KMS-11 (cell line): Measurements from ENCODE around the gene MRRF.

Experiments used
- H2AFZ ChIP-seq: fragments of 200-600 bp; sonication (generic); 2 replicates; pipeline ENCODE4 v1.6.1; 2016; ENCODE audit warnings: antibody characterized with exemption, mixed run types, low read depth
- H3K27ac ChIP-seq: fragments of 200-600 bp; sonication (generic); 2 replicates; pipeline ENCODE4 v1.6.1; 2016; ENCODE audit warnings: mild to moderate bottlenecking, mixed run types
- H3K27me3 ChIP-seq: fragments of 200-600 bp; sonication (generic); 2 replicates; pipeline ENCODE4 v1.6.1; 2017; ENCODE audit warnings: mild to moderate bottlenecking, low read depth, mixed run types, moderate library complexity; ENCODE audit not compliant: insufficient read depth
- H3K36me3 ChIP-seq: fragments of 200-600 bp; sonication (generic); 2 replicates; pipeline ENCODE4 v1.6.1; 2017; ENCODE audit warnings: mild to moderate bottlenecking, mixed run types; ENCODE audit not compliant: insufficient read depth
- H3K4me1 ChIP-seq: fragments of 200-600 bp; sonication (generic); 2 replicates; pipeline ENCODE4 v1.6.1; 2016; ENCODE audit warnings: mild to moderate bottlenecking, low read depth, mixed run types; ENCODE audit not compliant: poor library complexity, severe bottlenecking
- H3K4me2 ChIP-seq: fragments of 200-600 bp; sonication (generic); 2 replicates; pipeline ENCODE4 v1.7.0; 2016; ENCODE audit warnings: mild to moderate bottlenecking, mixed run types
- H3K4me3 ChIP-seq: fragments of 200-600 bp; sonication (generic); IDR thresholded peaks from 2 replicates; pipeline ENCODE4 v1.6.1; 2017; ENCODE audit warnings: low read depth, low read length, mixed read lengths; ENCODE audit not compliant: insufficient read depth
- H3K79me2 ChIP-seq: fragments of 200-600 bp; sonication (generic); 2 replicates; pipeline ENCODE4 v1.6.1; 2016; ENCODE audit warnings: low read depth, mixed run types; ENCODE audit not compliant: insufficient read depth
- H3K9ac ChIP-seq: fragments of 200-600 bp; sonication (generic); 2 replicates; pipeline ENCODE4 v1.6.1; 2016; ENCODE audit warnings: mild to moderate bottlenecking, mixed run types
- H4K20me1 ChIP-seq: fragments of 200-600 bp; sonication (generic); 2 replicates; pipeline ENCODE4 v1.6.1; 2016; ENCODE audit warnings: mild to moderate bottlenecking, mixed run types; ENCODE audit not compliant: insufficient read depth
- TF ChIP-seq, protein P1 (sequence below): fragments of 200-600 bp; sonication (generic); conservative IDR thresholded peaks from 2 replicates; pipeline ENCODE4 v1.6.1; 2017; ENCODE audit warnings: low read depth, mild to moderate bottlenecking, antibody characterized with exemption, low read length, moderate library complexity, mixed read lengths

MRRF gene

DNA sequence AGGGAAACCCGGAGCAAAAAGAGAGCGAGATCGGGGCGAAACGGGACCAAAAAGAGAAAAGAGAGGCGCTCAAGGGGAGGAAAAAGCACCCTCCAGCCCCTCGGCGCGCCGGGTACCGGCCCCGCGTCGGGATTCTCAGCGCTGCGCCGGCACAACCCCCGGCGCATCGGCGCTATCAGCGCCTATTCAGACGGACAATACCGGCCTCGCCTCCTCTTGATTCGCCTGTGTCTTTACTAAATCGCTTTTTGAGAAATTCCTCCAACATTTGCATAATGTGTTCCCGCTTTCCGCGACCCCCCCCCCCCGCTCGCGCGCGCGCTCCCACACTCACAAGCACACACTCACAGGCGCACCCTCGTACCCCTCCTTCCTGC is 36.5 kb upstream of the MRRF start:
- no peak overlapping the region for H3K4me3 ChIP-seq
- TF ChIP-seq, protein P1, sequence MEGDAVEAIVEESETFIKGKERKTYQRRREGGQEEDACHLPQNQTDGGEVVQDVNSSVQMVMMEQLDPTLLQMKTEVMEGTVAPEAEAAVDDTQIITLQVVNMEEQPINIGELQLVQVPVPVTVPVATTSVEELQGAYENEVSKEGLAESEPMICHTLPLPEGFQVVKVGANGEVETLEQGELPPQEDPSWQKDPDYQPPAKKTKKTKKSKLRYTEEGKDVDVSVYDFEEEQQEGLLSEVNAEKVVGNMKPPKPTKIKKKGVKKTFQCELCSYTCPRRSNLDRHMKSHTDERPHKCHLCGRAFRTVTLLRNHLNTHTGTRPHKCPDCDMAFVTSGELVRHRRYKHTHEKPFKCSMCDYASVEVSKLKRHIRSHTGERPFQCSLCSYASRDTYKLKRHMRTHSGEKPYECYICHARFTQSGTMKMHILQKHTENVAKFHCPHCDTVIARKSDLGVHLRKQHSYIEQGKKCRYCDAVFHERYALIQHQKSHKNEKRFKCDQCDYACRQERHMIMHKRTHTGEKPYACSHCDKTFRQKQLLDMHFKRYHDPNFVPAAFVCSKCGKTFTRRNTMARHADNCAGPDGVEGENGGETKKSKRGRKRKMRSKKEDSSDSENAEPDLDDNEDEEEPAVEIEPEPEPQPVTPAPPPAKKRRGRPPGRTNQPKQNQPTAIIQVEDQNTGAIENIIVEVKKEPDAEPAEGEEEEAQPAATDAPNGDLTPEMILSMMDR = no peak
- no peak overlapping the region for H3K27ac ChIP-seq
- no peak overlapping the region for H2AFZ ChIP-seq
- no peaks in the 10 kb centered on the region for H4K20me1 ChIP-seq
- no peaks in the 10 kb centered on the region for H3K36me3 ChIP-seq
- no peaks in the 10 kb centered on the region for H3K27me3 ChIP-seq
- H3K79me2 ChIP-seq = no peaks in the 10 kb centered on the region
- no peak overlapping the region for H3K9ac ChIP-seq
- no peak overlapping the region for H3K4me2 ChIP-seq
- H3K4me1 ChIP-seq = no peaks in the 10 kb centered on the region

DNA sequence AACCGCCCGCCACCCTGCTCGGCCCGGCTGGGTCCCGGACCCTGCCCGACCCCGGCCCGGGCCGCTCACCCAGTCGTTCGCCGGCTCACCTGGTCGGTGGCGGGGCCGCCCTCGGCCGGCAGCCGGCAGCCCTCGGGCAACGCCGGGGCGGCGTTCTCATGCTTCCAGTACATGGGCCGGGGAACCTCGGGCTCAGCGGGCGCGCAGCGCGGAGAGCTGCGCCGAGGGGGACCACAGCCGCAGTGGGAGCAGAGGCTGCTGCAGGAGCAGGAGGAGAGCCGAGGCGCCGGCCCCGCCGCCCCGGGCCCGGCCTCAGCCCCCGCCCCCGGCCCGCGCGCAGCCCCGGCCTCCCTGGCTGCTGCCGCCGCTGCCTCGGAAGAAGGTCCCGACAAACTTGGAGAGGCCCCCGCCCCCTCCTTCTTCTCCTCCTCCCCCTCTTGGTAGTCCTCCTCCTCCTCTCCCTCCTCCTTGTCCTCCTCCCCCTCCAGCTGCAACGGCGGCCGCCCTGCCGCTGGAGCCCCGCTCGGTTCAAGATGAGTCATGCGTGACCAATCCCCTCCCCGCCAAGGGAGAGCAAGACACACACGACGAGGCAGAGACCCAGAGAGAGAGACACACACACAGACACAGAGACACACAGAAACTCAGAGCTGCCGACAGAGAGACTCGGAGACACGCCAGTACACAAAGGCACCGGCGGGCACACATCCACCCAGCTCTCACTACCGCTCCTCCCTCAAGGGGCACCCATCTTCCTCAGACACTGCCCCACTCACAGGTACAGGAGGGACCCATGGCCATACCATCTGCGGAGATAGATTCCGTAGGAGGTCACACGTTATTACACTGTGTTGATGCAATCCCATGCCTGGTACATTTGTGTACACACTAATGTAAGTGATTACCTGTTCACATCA is 35.9 kb upstream of the MRRF start, which contains the start of gene LHX6:
Gene LHX6, minus strand, starts transcription at position 390 of the 917 bp plus-strand sequence. Its CDS starts 217 bp downstream, at position 173.
- Histone ChIP-seq H3K9ac (no peak within 1 kb of the TSS), H2AFZ (no peak within 1 kb of the TSS), H4K20me1 (no peaks in the 10 kb centered on the region), H3K27me3 (no peaks in the 10 kb centered on the region), H3K4me2 (no peak within 1 kb of the TSS), H3K36me3 (no peaks in the 10 kb centered on the region), H3K4me1 (no peaks in the 10 kb centered on the region), H3K27ac (no peak within 1 kb of the TSS), H3K4me3 (no peak within 1 kb of the TSS), H3K79me2 (no peaks in the 10 kb centered on the region)
- TF ChIP-seq, protein P1 = no peak

DNA sequence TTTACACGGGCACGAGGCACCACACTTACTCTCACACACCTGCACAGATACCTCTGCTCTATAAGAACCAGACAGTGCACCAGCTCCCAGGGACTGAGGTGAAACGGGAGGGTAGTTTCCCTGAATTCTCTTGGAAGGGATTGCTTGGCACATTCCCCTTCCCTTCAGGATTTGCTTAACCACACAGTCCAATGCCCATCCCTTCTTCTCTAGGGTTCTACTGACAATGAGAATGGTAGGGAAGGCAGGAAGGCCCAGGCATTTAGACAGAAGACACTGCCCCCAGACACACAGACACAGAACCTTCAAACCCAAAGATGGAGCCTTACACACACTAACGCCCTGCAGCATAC is 35.2 kb upstream of the MRRF start:
- TF ChIP-seq, protein P1 = no peak
- H3K27ac ChIP-seq = no peak overlapping the region
- no peaks in the 10 kb centered on the region for H3K27me3 ChIP-seq
- no peaks in the 10 kb centered on the region for H3K79me2 ChIP-seq
- no peaks in the 10 kb centered on the region for H4K20me1 ChIP-seq
- no peak overlapping the region for H3K4me2 ChIP-seq
- no peak overlapping the region for H2AFZ ChIP-seq
- H3K36me3 ChIP-seq = no peaks in the 10 kb centered on the region
- H3K4me1 ChIP-seq = no peaks in the 10 kb centered on the region
- no peak overlapping the region for H3K4me3 ChIP-seq
- no peak overlapping the region for H3K9ac ChIP-seq

DNA sequence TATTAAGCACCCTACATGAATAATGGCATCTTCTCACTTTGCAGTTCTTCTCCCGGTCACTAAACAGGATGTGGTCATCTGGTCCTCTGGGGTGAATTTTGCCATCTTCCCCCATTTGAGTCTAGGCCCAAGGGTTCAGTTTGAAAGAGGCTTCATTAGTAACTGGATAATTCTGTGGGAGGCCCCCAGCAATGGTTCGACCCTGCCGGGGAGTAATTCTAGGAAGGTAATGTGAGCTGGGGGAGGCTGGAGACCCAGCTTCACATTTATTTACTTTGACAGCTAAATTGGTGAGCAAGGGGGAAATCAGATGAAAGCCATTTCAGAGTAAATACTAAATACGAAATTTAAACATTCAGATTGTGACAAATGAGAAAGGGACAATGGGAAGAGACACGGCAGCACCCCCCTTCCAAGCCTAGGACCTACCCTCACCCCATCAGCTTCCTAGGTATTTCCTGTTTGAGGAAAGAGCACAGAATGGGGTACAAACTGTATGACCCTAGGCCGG is 31.8 kb upstream of the MRRF start:
- Histone ChIP-seq H3K79me2 (no peaks in the 10 kb centered on the region), H3K4me1 (no peaks in the 10 kb centered on the region), H4K20me1 (no peaks in the 10 kb centered on the region), H3K9ac (no peak overlapping the region), H3K27me3 (no peaks in the 10 kb centered on the region), H3K27ac (no peak overlapping the region), H2AFZ (no peak overlapping the region), H3K36me3 (no peaks in the 10 kb centered on the region), H3K4me3 (no peak overlapping the region), H3K4me2 (no peak overlapping the region)
- TF ChIP-seq, protein P1 = no peak
